Type B pancreatic cell (in vitro differentiated cells): ENCODE results near the gene KCP. TPM values are rescaled to one million over a fixed set of nuclear protein-coding genes. Genes with fewer than 3 reads are reported as not detected.

ENCODE experiments used
- DNase-seq: peaks from one replicate; pipeline ENCODE4 v3.0.0; 2021; ENCODE audit warnings: mixed read lengths; ENCODE audit not compliant: unreplicated experiment; ENCODE audit errors: extremely low spot score
- H3K27ac Mint-ChIP-seq: 2 replicates; pipeline ENCODE4 v1.8.0; 2021; ENCODE audit warnings: mild to moderate bottlenecking, mixed read lengths
- H3K27me3 Mint-ChIP-seq: 2 replicates; pipeline ENCODE4 v1.8.0; 2021; ENCODE audit warnings: mixed read lengths
- H3K36me3 Mint-ChIP-seq: 2 replicates; pipeline ENCODE4 v1.8.0; 2021; ENCODE audit warnings: mixed read lengths
- H3K4me1 Mint-ChIP-seq: one replicate; pipeline ENCODE4 v1.8.0; 2021; ENCODE audit warnings: mixed read lengths; ENCODE audit not compliant: unreplicated experiment
- H3K4me3 Mint-ChIP-seq: 2 replicates; pipeline ENCODE4 v1.8.0; 2021; ENCODE audit warnings: mild to moderate bottlenecking, mixed read lengths
- H3K9me3 Mint-ChIP-seq: 2 replicates; pipeline ENCODE4 v1.8.0; 2021; ENCODE audit warnings: mixed read lengths
- total RNA-seq: library from RNA; stranded (reverse); gene quantifications from 2 replicates; pipeline ENCODE4 v1.2.1, GENCODE V29; 2021; ENCODE audit warnings: low replicate concordance
- TF ChIP-seq, protein P1 (sequence below): fragments of 200-600 bp; sonication (generic); conservative IDR thresholded peaks from 2 replicates; pipeline ENCODE4 v1.5.0; 2021; ENCODE audit warnings: antibody characterized with exemption, mild to moderate bottlenecking

The KCP gene
- total RNA-seq, 1 donor from 2014 or later = 4.2 TPM

DNA sequence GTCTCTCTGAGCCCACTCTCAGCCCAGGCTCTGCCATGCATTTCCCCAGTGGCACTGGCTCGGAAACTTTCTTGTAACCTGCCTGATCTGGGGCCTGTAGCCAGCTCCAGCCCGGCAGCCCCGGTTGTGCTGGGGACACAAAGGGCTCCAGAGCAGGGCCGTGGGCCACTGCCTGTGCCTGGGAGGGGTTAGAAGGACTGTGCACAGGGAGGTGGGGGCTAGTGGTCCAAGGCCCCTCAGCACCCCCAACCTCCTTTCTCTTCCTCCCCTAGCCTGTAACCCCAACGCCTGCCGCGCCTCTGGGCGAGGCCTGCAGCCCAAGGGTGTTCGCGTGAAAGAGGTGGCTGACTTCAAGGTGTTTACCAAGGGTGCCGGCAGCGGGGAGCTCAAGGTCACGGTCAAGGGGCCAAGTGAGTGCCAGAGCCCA lies 70.7 kb downstream of the KCP start:
- no peak for DNase-seq
- H3K27me3 Mint-ChIP-seq = peaks cover under 1% of the 10 kb centered on the region
- H3K9me3 Mint-ChIP-seq = no peaks in the 10 kb centered on the region
- H3K36me3 Mint-ChIP-seq = no peaks in the 10 kb centered on the region
- TF ChIP-seq, protein P1, sequence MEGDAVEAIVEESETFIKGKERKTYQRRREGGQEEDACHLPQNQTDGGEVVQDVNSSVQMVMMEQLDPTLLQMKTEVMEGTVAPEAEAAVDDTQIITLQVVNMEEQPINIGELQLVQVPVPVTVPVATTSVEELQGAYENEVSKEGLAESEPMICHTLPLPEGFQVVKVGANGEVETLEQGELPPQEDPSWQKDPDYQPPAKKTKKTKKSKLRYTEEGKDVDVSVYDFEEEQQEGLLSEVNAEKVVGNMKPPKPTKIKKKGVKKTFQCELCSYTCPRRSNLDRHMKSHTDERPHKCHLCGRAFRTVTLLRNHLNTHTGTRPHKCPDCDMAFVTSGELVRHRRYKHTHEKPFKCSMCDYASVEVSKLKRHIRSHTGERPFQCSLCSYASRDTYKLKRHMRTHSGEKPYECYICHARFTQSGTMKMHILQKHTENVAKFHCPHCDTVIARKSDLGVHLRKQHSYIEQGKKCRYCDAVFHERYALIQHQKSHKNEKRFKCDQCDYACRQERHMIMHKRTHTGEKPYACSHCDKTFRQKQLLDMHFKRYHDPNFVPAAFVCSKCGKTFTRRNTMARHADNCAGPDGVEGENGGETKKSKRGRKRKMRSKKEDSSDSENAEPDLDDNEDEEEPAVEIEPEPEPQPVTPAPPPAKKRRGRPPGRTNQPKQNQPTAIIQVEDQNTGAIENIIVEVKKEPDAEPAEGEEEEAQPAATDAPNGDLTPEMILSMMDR = no peak
- no peak overlapping the region for H3K4me3 Mint-ChIP-seq
- H3K4me1 Mint-ChIP-seq = peaks cover 2% of the 10 kb centered on the region
- H3K27ac Mint-ChIP-seq = no peak overlapping the region

DNA sequence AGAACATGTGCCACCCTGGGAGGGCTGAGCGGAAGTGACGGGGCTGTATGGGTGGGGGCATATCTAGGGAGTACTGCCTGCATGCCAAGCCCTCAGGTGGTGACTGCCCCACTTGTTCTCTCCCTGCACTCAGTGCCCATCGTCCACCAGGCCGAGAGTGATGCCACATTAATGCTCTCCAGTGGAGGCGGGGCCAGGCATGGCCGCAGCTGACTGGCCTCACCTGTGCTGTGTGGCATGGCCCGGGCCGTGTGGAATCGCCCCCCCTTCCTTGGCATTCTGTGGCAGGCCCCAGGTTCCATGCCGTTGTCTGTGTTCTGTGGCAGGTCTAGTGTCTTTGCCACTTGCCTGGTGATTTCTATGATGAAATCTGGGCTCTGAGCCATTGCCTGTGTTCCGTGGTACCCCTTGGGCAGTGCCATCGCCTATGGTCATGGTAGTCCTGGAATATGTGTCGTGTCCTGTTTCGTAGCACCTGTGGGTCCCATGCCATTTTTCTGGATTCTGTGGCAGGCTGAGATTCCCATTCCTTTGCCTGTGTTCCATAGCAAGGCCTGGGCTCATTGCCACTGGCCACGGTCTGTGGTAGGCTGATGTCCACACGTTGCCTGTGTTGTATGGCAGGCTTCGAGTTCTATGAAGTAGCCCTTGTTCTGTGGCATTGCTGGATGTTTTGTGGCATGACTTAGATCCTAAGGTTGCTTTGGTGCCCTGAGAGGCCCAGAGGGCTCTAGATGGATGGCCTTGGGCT lies 71.4 kb downstream of the KCP start:
- TF ChIP-seq, protein P1 = no peak

DNA sequence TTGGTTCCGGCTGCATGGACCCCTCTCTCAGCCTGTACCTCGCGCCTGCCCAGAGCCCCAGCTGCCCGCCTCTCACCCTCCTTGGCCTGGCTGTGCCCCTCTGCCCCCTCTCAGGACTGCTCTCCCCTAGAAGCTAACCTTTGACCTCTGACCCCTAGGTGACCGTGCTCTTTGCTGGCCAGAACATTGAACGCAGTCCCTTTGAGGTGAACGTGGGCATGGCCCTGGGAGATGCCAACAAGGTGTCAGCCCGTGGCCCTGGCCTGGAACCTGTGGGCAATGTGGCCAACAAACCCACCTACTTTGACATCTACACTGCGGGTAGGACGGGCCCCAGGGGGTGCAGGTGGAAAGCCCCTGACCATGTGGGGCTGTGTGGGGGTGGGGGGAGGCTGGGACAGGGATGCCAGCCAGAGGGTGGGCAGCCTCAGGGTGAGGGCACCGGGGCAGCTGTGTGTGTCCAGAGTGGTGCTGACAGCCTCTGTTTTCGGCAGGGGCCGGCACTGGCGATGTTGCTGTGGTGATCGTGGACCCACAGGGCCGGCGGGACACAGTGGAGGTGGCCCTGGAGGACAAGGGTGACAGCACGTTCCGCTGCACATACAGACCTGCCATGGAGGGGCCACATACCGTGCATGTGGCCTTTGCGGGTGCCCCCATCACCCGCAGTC lies 72.3 kb downstream of the KCP start:
- Mint-ChIP-seq H3K36me3 (no peaks in the 10 kb centered on the region), H3K4me3 (no peak overlapping the region), H3K4me1 (peaks cover 12% of the 10 kb centered on the region)

More for the DNA sequence above, 71.4 kb downstream of the KCP start:
- Mint-ChIP-seq H3K27ac (no peak overlapping the region), H3K4me1 (peaks cover 7% of the 10 kb centered on the region), H3K4me3 (no peak overlapping the region), H3K9me3 (no peaks in the 10 kb centered on the region), H3K36me3 (no peaks in the 10 kb centered on the region), H3K27me3 (peaks cover 4% of the 10 kb centered on the region)
- no peak for DNase-seq

DNA sequence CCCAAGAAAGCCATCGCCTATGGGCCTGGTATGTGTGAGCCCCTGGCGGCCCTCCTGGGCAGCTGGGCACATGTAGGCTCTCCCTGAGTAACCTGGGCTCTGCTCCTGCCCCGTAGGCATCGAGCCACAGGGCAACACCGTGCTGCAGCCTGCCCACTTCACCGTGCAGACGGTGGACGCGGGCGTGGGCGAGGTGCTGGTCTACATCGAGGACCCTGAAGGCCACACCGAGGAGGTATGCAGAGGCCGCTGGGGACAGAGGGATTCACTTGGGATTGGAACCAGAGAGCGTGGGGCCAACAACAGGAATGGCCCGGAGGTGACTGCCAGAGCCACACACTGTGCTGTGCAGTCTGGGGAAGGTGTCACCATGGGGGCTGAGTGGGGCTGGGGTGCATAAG lies 73.0 kb downstream of the KCP start:
- Mint-ChIP-seq H3K9me3 (no peaks in the 10 kb centered on the region), H3K36me3 (no peaks in the 10 kb centered on the region), H3K4me3 (no peak overlapping the region), H3K27me3 (peaks cover 4% of the 10 kb centered on the region), H3K4me1 (peaks cover 12% of the 10 kb centered on the region), H3K27ac (no peak overlapping the region)
- TF ChIP-seq, protein P1 = no peak
- DNase-seq = no peak

More for the DNA sequence above, 72.3 kb downstream of the KCP start:
- Mint-ChIP-seq H3K27ac (no peak overlapping the region), H3K9me3 (no peaks in the 10 kb centered on the region), H3K27me3 (peaks cover 4% of the 10 kb centered on the region)
- DNase-seq = no peak
- TF ChIP-seq, protein P1 = no peak

DNA sequence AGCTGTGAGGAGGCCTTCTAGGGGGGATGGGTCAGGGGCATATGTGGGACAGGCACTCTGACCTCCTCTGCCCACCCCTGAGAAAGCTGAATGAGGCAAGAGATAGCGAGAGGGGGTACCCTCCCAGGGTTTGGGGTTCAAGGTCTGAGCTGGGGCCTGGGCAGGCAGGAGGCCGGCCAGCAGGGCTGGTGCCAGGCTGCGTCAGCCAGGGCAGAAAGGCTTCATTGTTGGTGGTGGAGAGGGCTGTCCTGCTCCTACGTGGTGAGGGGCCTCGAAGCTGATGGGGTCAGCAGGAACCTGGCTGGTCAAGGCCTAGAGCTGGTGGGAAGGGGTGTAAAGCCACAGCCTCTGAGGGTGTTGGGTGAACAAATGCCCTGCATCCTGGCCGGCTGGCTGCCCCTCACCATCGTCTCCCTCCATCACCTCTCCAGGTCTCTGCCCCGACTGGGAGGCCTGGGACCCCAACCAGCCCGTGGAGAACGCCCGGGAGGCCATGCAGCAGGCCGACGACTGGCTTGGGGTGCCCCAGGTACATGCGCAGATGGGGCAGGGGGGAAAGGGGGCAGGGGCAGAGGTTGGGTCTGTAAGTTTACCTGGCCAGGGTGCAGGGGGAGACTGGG lies 73.7 kb downstream of the KCP start:
- no peak overlapping the region for H3K27ac Mint-ChIP-seq
- TF ChIP-seq, protein P1 = no peak
- no peak overlapping the region for H3K4me3 Mint-ChIP-seq
- H3K4me1 Mint-ChIP-seq = peaks cover 12% of the 10 kb centered on the region
- no peaks in the 10 kb centered on the region for H3K9me3 Mint-ChIP-seq
- H3K27me3 Mint-ChIP-seq = peaks cover 4% of the 10 kb centered on the region
- no peaks in the 10 kb centered on the region for H3K36me3 Mint-ChIP-seq
- DNase-seq = no peak
